Calu3 (cell line): Measurements from ENCODE around the gene ATP8A1. TPM values are rescaled to one million over a fixed set of nuclear protein-coding genes. Genes with fewer than 3 reads are reported as not detected.

Source experiments
- BruUV-seq: library from RNA; stranded (reverse); fragments of 400-500 nt; replicated peaks from 2 replicates; lab custom pipeline; 2021; lab: Mats Ljungman, UMichigan
- CTCF ChIA-PET: fragments of 300-600 bp; sonication (Branson Sonifier 250); formaldehyde crosslinking; loops from one replicate; lab custom pipeline; 2022; ENCODE audit warnings: antibody characterized with exemption; lab: Charles Lee
- DNase-seq: peaks from one replicate; pipeline ENCODE4 v3.0.0; 2022
- H3K27ac Mint-ChIP-seq: one replicate; pipeline ENCODE4 v1.8.0; 2022; ENCODE audit warnings: mixed read lengths; ENCODE audit not compliant: unreplicated experiment
- H3K27me3 Mint-ChIP-seq: one replicate; pipeline ENCODE4 v1.8.0; 2022; ENCODE audit warnings: mixed read lengths; ENCODE audit not compliant: unreplicated experiment
- H3K36me3 Mint-ChIP-seq: one replicate; pipeline ENCODE4 v1.8.0; 2022; ENCODE audit warnings: mild to moderate bottlenecking, moderate library complexity, mixed read lengths; ENCODE audit not compliant: insufficient read depth, unreplicated experiment
- H3K4me1 Mint-ChIP-seq: one replicate; pipeline ENCODE4 v1.8.0; 2022; ENCODE audit warnings: mild to moderate bottlenecking, low read depth, mixed read lengths; ENCODE audit not compliant: unreplicated experiment
- H3K4me3 Mint-ChIP-seq: one replicate; pipeline ENCODE4 v1.8.0; 2022; ENCODE audit warnings: mild to moderate bottlenecking, low read depth, moderate library complexity, mixed read lengths; ENCODE audit not compliant: unreplicated experiment
- H3K9me3 Mint-ChIP-seq: one replicate; pipeline ENCODE4 v1.8.0; 2022; ENCODE audit warnings: low read depth, mixed read lengths; ENCODE audit not compliant: unreplicated experiment
- intact Hi-C: fragments of 100-400 bp; cut with micrococcal nuclease; formaldehyde crosslinking; loops from one replicate; pipeline ENCODE4 v1.10.0; 2022; ENCODE audit not compliant: unreplicated experiment
- total RNA-seq: library from RNA; stranded (reverse); gene quantifications from 2 replicates; pipeline ENCODE4 v1.2.3, GENCODE V29; 2022
- TF ChIP-seq, protein P1 (sequence below): fragments of 200-600 bp; IDR thresholded peaks from one replicate; pipeline ENCODE4 v1.8.0; 2022; ENCODE audit warnings: antibody characterized with exemption; ENCODE audit not compliant: unreplicated experiment

The ATP8A1 gene
- total RNA-seq, 1 experiment from 2014 or later = 0.76 TPM

DNA sequence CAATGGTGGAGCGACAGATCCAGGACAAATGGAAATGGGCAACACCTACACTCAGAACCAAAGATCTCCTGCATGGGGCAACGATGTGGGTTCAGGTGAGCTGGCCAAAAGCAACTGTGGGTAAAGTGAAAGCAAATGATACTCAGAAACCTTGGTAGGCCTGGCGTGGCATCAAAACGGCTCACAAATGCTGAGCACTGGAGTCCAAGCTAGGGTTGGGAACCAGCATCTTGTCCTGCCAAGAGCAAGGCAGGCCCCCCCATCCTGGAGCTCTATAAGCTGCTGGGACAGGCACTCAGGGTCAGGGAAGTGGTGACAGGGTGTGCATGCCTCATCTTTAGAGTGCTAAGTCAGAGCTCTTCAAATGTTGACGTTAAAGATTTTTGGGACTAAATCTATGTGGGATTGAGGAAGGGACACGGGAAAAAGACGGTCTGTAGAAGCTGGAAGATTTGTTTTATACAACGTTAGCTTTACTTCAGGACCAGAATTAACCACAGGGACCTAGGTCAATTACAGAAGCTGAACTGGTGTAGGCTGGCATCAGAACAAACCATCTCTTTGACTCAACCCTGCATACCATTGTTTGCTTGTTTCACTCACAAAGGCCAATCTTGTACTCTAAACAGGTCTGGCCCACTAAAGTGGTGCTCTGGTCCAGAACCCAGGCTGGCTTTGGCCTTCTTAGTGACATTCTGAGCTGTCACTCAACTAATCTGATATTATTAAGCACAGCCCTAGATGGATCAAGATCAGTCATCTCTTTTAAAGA lies 10.7 kb downstream of the ATP8A1 start:
- intact Hi-C loops = no loop called here
- Mint-ChIP-seq H3K36me3 (no peaks in the 10 kb centered on the region), H3K27me3 (peaks cover 8% of the 10 kb centered on the region), H3K4me3 (no peak overlapping the region), H3K9me3 (no peaks in the 10 kb centered on the region), H3K4me1 (no peaks in the 10 kb centered on the region), H3K27ac (no peak overlapping the region)
- DNase-seq = no peak
- CTCF ChIA-PET = interaction anchor here (0.7 kb wide), 1 partner anchor 11 kb away, joined by 3 read pairs; no protein-coding TSS in a partner anchor
- TF ChIP-seq, protein P1, sequence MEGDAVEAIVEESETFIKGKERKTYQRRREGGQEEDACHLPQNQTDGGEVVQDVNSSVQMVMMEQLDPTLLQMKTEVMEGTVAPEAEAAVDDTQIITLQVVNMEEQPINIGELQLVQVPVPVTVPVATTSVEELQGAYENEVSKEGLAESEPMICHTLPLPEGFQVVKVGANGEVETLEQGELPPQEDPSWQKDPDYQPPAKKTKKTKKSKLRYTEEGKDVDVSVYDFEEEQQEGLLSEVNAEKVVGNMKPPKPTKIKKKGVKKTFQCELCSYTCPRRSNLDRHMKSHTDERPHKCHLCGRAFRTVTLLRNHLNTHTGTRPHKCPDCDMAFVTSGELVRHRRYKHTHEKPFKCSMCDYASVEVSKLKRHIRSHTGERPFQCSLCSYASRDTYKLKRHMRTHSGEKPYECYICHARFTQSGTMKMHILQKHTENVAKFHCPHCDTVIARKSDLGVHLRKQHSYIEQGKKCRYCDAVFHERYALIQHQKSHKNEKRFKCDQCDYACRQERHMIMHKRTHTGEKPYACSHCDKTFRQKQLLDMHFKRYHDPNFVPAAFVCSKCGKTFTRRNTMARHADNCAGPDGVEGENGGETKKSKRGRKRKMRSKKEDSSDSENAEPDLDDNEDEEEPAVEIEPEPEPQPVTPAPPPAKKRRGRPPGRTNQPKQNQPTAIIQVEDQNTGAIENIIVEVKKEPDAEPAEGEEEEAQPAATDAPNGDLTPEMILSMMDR = no peak
- BruUV-seq = no TSS peak

DNA sequence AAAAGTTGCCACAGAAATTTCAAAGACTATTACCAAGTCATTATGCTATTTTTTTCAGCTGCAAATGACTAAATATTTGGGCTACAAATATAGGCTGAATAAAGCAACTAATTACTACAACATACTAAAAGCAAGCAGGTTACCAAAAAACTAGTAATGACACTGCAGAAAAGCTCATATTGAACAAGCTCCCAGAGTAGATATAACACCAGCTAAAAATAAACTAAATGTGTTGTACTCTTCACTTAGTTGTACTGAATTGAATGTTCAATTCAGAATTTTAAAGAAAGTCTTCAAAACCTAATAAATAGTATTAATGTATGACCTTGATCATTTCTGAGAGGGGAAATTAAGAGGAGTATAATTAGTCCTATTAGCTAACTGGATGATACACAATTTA lies 12.0 kb downstream of the ATP8A1 start:
- no peaks in the 10 kb centered on the region for H3K4me1 Mint-ChIP-seq
- no TSS peak for BruUV-seq
- H3K4me3 Mint-ChIP-seq = no peak overlapping the region
- intact Hi-C loops = no loop called here
- CTCF ChIA-PET = no interaction called here
- DNase-seq = no peak
- TF ChIP-seq, protein P1 = no peak
- no peaks in the 10 kb centered on the region for H3K36me3 Mint-ChIP-seq
- no peak overlapping the region for H3K27ac Mint-ChIP-seq
- H3K27me3 Mint-ChIP-seq = no peaks in the 10 kb centered on the region
- no peaks in the 10 kb centered on the region for H3K9me3 Mint-ChIP-seq

DNA sequence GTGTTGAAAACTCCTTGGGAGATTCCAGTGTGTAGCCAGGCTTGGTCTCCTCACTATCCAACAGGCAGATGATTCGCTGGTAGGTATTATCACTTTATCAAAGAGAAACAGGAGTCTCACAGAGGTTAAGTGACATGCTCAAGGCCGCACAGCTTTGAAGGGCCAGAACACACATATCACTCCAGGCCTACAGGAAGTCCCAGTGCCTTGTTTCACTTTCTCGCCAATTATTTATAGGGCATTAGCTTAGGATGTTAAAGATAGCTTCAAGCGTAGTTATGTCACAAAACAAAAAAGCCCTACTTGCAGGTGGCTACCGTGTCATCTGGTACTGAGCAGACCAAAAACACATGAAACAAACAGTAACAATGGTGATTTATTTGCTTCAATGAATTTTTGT lies 13.2 kb downstream of the ATP8A1 start:
- H3K4me1 Mint-ChIP-seq = no peaks in the 10 kb centered on the region
- H3K27ac Mint-ChIP-seq = no peak overlapping the region
- TF ChIP-seq, protein P1 = no peak
- H3K4me3 Mint-ChIP-seq = no peak overlapping the region
- no peaks in the 10 kb centered on the region for H3K27me3 Mint-ChIP-seq
- intact Hi-C loops = no loop called here
- no peaks in the 10 kb centered on the region for H3K9me3 Mint-ChIP-seq
- no TSS peak for BruUV-seq
- H3K36me3 Mint-ChIP-seq = no peaks in the 10 kb centered on the region
- DNase-seq = no peak
- CTCF ChIA-PET = no interaction called here

DNA sequence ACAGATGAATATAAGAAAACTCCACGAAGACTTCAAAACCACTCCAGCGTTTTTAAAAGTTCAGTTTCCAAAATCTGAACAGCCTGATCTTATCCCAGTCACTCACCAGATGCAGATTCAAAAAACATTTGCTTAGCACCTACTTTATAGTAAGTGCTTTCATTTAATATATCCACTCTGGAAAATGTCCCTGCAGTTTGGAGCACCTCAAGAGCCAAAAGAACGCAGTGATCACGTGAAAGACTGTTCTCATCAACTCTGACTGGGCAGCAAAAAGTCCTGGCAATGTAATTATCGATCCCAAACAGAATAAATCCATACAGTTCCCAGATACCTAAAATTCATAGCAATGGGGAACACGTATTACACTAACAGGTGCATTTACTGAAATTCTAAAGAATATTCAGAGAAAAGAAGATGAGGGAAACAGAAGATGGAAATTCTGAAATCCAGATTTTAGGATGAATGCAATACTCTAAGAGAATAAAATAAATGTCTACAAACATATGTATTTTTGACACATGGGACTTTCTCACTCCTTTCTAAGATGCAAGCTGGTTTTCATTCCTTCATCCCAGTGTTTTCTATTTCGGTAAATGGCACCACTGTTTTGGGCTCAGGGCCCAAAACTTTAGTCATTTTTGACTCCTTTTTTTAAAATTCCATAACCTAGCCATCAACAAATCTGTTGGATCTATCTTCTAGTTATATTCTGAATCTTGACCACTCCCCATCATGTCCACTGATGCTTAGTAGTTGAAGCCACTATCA lies 13.9 kb downstream of the ATP8A1 start:
- no TSS peak for BruUV-seq
- Mint-ChIP-seq H3K36me3 (no peaks in the 10 kb centered on the region), H3K4me1 (no peaks in the 10 kb centered on the region), H3K9me3 (no peaks in the 10 kb centered on the region), H3K4me3 (no peak overlapping the region), H3K27me3 (no peaks in the 10 kb centered on the region), H3K27ac (no peak overlapping the region)
- CTCF ChIA-PET = no interaction called here
- intact Hi-C loops = no loop called here
- TF ChIP-seq, protein P1 = no peak
- DNase-seq = no peak
